HEK293T (cell line): ENCODE results near the gene PHF5A.

ENCODE experiments used
- FOXK2 ChIP-seq: fragments of 450-650 bp; IDR thresholded peaks from 2 replicates; pipeline ENCODE4 v1.6.1; 2016; ENCODE audit warnings: mild to moderate bottlenecking
- FOXM1 ChIP-seq: fragments of 450-650 bp; IDR thresholded peaks from 2 replicates; pipeline ENCODE4 v1.6.1; 2017; ENCODE audit warnings: mild to moderate bottlenecking, borderline replicate concordance

GRCh38 chr22:41478473-41478872 lies 10.0 kb upstream of the PHF5A start:
- TF ChIP-seq FOXM1, result no peak
- no peak for TF ChIP-seq FOXK2
